Measurements from ENCODE around the gene INTS15. TPM values are rescaled to one million over a fixed set of nuclear protein-coding genes. Genes with fewer than 3 reads are reported as not detected.

The INTS15 gene
- polyA plus RNA-seq (ENCODE audit: insufficient read length in 4 of 4) = 10 to 100 TPM; 28.1 to 51.4 (median 35.5) TPM

DNA sequence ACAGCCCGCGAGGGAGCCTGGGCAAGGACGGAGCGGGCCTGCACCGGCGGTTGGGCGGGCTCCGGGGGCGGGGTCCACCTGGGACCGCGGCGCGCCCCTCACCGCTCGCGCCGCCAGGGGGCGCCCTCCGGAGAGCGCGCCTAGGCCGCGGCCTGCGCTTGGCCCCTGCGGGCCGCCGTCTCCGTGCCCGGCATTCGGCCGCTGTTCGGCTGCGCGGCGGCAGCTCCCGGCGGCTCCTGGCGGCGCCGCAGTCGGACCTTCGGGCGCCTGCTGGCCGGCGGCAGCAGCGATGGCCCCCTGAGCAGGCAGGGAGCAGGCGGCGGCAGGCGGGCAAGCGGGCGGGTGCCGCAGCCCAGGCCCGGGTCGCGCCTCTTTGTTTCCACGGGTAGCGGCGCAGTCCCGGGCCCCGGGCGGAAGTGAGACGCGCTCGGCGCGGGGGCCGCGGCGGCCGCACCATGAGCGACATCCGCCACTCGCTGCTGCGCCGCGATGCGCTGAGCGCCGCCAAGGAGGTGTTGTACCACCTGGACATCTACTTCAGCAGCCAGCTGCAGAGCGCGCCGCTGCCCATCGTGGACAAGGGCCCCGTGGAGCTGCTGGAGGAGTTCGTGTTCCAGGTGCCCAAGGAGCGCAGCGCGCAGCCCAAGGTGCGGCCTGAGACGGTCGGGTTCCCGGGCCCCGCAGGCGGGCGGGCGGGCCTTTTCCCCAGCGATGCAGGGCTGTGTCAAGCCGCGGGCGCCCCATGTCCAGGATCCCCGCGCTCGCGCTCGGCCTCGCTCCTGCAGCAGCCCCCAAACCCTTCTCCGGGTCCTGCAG lies at the start of gene INTS15:
INTS15 (plus strand) TSS at position 193 of the 816 bp plus-strand sequence; CDS start at position 456, 263 bp downstream.
- peak; percentile 53 to 81 (median 77) for DNase-seq (ENCODE audit: low read depth in 4 of 4, low spot score in 3 of 4)

DNA sequence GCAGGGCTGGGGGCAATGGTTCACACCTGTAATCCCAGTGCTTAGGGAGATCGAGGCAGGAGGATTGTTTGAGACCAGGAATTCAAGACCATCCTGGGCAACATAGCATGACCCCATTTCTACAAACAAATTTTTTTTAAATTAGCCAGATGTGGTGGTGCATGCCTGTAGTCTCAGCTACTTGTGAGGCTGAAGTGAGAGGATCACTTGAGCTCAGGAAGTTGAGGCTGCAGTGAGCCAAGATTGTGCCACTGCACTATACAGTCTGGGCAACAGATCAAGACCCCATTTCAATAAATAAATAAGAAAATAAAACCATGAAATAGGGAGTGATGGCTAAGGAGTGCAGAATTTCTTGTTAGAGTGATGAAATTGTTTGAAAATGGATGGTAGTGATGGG lies 47.5 kb upstream of the INTS15 start:
- no peak for DNase-seq (ENCODE audit: low read depth in 4 of 4, low spot score in 3 of 4)

DNA sequence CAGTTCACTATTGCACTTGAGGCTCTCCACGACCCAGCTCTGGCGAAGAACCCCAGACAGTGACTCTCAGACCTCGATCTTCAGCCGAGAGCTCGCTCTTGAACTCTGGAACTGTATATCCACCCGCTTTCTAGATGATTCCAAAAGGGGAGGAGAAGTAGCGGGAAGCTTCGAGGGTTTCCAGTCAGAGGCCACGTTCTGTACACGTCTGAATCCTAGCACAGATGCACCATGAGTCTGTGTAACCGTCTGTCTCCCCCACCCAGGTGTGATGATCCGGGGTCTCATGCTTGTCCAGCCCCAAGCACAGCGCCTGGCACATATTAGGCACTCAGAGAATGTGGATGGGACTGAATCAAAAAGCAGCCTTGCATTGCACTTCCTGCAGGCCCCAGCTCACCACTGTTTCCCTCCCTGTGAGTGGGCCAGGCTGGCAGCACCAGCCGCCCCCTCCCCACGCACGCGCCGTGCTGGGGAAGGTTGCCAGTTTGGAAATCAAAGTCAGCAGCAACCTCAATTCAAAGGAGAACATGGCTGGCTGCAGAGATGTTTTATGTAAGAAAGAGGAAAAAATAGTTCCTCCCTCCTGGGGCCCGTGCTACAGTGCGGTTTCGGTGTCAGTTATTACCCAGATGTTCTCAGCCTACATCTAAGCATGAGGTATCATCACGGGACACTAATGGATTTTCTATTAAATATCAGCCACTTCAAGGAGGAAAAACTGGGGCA lies 44.3 kb upstream of the INTS15 start:
- DNase-seq (ENCODE audit: low read depth in 4 of 4, low spot score in 3 of 4) = no peak

DNA sequence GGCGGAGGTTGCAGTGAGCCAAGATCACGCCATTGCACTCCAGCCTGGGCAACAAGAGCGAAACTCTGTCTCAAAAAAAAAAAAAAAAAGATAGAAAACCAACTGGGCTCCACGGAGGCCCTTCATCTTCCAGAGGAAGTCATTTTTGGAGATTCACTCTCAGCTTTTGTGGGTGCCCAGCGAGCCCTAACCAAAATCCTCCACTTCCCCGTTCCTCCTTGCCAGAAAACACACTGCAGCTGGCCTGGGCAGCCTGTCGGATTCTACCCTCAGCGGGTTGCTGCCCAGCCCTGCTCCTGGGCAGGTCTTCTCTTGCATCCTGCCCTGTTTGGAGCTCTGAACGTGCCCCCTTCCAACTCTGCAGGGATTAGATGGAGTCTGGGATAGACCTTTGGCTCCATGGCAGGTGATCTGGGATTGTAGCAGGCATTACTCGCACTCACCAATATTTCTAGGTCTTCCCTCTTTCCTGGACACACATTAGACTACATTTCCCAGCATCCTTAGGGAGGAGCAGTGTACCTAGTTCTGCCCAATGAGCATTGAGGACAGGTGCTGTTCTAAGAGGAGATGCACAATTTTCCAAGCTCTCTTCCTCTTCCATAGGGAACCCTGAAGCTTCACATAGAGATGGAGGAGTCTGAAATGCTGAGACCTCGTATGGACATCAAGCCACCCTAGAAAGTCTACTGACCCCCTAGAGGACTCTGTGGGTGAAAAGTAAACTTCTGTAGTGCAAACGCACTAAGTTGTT lies 43.1 kb upstream of the INTS15 start:
- no peak for DNase-seq (ENCODE audit: low read depth in 4 of 4, low spot score in 3 of 4)

DNA sequence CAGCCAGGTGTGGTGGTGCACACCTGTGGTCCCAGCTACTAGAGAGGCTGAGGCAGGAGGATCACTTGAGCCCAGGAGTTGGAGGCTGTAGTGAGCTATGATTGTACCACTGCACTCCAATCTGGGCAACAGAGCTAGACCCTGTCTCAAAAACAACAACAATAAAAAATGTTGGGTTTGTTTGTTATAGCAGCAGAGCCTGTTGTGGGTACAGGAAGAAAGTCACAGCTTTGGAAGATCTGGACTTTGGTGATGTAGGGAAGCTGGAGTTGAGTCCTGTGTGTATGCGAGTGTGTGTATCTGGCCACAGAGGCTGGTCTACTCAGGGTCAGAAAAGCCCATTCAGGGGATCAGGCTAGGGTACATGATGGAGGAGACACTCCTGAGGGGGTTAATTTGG lies 42.4 kb upstream of the INTS15 start:
- DNase-seq (ENCODE audit: low read depth in 4 of 4, low spot score in 3 of 4) = no peak

DNA sequence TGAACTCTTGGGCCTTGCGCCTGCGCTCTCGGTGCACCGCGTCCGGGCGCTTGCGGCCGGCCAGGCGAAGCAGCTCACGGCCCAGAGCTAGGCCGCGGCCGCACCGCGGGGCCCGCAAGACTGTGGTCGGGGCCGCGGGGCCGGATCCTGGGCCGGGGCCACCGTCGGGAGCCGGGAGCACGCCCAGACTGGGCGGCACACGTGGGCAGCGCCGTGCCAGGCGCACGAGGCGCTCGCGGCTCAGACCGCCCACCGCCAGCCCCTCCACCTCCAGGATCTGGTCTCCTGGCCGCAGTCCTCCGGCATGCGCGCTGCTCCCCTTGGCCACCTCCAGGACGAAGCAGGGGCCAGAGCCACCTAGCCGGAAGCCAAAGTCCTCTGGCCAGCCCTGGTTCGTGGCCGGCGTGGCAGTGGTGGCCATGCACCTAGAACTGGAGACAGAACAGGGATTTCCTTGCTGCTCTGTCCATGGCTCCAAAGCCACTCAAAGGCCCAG lies 38.8 kb upstream of the INTS15 start, which contains the start of gene GRID2IP:
GRID2IP (minus strand) TSS at position 446 of the 496 bp plus-strand sequence; CDS start at position 421, 25 bp downstream.
- DNase-seq (ENCODE audit: low read depth in 4 of 4, low spot score in 3 of 4) = no peak

DNA sequence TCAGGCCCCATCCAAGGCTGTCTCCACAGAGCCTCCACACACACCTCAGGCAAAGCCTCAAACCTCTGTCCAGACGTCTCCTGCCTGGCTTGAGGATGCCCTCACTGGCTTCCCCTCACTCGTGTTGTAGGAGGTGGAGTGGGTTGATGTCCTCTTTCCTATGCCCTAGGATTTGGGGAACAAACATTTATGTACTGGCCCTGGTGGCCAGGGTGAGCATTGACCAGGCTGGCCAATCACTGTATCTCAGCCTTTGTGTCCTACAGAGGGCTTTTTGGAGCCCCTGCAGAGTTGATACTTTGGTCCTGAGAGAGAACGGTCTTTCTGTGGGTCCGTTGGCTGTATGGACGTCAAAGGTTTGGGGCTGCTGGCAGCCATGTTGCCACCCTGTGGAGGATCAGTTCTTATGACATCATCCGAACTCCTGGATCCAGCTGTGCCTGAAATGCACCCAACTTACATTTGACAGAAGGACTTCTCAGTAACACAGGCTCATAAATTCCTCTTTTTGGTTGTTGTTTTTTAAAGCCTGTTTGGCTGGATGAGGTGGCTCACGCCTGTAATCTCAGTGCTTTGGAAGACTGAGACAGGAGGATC lies 36.3 kb upstream of the INTS15 start:
- no peak for DNase-seq (ENCODE audit: low read depth in 4 of 4, low spot score in 3 of 4)

DNA sequence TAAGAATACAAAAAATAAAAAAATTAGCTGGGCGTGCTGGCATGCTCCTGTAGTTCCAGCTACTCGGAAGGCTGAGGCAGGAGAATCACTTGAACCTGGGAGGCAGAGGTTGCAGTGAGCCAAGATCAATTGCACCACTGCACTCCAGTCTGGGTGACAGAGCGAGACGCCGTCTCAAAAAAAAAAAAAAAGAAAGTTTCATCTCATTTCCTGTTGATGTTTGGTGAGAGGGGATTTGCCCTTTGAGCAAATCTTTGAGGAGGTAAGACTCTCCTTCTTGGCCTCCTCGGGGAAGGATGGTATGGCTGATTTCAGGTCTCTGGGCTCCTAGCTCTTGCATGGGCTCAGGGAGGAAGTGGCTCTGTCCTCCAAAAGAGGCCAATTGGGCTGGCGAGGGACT lies 35.0 kb upstream of the INTS15 start:
- no peak for DNase-seq (ENCODE audit: low read depth in 4 of 4, low spot score in 3 of 4)

DNA sequence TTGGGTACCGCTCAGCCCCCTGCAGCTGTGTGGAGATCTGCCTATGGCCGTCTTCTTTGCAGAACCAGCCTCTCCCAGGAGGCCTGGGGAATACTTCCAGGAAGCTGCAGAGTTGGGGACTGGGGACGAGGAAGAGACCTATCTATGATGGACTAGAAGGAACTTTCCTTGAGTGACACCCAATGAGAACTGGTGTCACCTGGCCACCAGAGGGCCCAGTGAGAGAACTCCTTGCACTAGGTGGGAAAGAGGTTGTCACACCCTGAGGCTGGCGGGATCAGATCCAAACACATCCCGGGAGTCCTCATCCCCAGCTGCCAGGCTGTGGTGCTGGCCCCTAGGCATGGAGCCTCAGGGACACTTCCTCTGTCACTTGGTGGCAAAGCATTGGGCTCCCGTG lies 33.6 kb upstream of the INTS15 start:
- no peak for DNase-seq (ENCODE audit: low read depth in 4 of 4, low spot score in 3 of 4)

DNA sequence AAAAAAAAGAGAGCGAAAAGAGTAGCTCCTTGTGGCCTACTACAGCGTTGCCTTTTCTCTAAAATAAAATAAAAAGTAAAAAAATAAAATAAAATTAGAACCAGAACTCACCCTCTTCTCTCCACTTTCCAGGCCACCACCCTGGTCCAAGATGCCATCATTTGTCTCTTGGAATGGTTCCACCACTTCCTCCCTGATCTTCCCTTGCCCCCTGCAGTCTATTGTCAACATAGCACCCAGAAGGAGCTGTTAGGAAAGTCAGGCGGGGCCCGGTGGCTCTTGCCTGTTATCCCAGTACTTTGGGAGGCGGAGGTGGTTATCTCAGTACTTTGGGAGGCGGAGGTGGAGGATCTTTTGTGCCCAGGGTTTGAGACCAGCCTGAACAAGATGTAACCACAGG lies 31.0 kb upstream of the INTS15 start:
- no peak for DNase-seq (ENCODE audit: low read depth in 4 of 4, low spot score in 3 of 4)

DNA sequence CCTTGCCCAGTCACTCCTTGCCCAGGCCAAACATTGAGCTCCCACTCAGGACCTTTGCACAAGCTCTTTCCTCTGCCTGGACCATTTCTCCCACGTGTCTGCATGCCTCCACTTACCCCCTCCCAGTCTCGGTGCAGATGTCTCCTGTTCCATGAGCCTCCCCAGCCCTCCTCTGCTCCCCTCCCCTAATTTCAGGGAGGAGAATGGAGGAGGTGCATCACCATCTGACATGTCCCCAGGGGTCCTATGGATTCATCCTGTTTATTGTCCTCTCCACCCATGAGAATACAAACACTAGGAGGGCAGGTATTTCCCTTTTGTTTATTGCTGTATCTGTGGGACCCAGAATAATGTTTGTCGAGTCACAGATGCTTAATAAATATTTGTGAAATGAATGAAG lies 29.9 kb upstream of the INTS15 start:
- DNase-seq (ENCODE audit: low read depth in 4 of 4, low spot score in 3 of 4) = no peak

DNA sequence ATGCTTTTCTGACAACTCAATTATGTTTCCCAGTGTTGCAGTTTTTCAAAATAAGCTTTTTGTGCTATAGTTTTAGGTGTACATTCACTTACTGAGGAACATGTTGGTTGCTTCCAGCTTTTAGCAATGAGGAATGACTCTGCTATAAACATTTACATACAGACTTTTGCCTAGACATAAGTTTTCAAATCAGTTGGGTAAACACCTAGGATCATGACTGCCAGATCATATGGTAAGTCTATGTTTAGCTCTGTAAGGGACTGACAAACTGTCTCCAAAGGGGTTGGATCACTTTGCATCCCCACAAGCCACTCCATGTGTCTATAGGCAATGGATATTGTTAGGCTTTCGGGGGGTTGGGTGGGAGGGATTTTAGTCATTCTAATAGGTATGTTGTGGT lies 27.7 kb upstream of the INTS15 start:
- no peak for DNase-seq (ENCODE audit: low read depth in 4 of 4, low spot score in 3 of 4)

DNA sequence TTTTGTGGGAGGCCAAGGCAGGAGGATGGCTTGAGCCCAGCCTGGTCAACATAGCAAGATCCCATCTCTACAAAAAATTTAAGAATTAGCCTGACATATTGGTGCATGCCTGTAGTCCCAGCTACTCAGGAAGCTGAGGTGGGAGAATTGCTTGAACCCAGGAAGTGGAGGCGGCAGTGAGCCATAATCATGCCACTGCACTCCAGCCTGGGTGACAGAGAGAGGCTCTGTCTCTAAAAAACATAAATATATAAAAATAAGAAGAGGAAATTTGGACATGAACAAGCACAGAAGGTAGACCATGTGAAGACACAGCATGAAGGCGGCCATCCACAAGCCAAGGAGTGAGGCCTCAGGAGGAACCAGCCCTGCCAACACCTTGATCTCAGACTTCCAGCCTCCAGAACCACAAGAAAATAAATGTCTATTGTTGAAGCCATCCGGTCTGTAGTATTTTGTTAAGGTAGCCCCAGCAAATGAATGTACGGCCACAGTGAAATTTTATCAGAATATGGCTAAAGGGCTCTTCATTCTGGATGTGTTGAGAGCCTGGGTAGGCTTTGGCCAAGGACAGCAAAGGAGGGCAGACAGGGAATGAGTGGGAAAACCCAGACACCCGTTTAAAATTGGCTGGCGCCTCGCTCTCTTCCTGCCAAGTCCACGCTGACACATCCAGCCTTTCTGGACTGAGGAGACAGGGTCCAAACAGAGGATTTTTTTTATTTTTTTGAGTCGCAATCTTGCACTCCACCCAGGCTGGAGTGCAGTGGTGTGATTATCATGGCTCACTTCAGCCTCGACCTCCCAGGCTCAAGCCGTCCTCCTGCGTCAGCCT lies 25.7 kb upstream of the INTS15 start:
- no peak for DNase-seq (ENCODE audit: low read depth in 4 of 4, low spot score in 3 of 4)

DNA sequence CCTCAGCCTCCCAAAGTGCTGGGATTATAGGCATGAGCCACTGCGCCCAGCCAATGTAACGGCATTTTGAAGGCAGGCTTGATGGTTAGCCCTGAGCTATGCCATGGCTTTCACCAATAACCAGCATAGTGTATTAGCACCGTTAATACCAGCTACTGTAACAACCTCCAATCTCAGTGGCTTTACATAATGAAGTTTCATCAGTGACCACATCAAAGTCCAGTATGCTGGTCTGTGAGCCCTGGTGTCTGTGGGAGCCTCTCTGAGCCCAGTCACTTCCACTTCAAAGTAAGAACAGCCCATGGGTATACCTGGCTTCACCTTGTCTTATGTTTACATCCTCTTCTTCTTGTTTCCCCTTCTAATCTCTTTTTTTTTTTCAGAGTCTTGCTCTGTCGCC lies 24.2 kb upstream of the INTS15 start:
- DNase-seq (ENCODE audit: low read depth in 4 of 4, low spot score in 3 of 4) = no peak

DNA sequence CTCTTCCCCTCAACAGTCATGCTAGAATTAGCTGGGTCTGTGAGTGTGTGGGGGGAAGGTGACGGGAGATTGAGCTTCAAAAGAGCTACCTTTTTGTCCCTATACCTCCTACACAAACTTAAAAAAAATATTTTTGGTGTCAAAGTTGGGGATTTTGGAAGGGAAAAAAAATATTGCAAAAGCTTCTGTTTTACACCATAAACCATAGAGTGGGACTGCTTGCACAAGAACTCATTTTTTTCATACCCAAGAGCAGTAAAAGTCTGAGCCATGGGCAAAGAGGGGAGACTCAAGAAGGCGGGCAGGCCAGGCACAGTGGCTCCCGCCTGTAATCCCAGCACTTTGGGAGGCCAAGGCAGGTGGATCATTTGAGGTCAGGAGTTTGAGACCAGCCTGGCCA lies 21.9 kb upstream of the INTS15 start:
- no peak for DNase-seq (ENCODE audit: low read depth in 4 of 4, low spot score in 3 of 4)

DNA sequence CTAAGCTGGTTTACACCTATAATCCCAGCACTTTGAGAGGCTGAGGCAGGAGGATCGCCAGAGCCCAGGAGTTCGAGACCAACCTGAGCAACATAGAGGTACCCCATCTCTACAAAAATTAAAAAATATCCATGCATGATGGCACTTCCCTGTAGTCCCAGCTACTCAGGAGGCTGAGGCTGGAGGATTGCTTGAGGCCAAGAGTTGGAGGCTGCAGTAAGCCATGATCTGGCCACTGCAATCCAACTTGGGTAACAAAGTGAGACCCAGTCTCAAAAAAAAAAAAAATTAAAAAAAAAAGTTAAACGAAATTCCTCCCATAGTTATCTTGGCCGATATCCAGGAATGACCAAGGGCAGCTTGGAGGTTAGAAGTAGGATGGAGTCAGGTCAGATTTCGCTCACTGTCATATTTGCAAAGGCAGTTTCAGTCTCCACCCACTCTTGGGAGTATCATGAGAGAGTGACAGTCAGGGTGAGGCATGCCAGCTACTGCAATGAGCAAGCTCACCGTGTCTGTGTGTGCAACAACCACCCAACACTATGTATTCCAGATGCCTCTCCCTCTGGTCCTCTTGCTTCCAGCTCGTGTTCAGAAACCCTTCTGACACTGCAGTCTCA lies 18.6 kb upstream of the INTS15 start:
- DNase-seq (ENCODE audit: low read depth in 4 of 4, low spot score in 3 of 4) = no peak

DNA sequence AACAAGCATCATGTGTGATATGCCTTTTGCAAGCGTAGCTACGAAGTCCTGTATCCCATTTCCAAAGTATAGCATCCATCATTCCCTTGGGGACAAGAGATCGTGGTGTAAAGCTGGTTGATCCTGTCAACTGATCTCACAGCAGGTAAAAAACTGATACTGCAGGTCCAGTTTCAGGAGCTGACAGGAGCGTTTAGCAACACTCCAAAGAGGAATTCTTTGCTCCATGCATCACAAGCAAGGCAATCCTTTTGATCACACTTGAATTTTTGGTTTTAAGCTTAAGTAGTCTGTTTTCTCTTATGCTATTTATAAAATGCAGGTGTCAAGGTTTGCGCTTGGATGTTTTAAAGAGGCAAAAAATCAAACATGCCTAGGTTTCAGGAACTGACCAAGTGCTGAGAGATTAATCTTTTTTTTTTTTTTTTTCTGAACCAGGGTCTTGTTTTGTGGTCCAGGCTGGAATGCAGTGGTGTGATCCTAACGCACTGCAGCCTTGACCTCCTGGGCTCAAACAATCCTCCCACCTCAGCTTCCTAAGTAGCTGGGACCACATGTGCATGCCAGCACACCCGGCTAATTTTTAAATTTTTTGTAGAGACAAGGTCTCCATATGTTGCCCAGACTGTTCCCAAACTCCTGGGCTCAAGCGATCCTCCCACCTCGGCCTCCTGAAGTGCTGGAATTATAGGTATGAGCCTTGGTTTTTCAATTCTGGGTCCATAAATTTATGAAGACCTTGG lies 14.4 kb upstream of the INTS15 start:
- no peak for DNase-seq (ENCODE audit: low read depth in 4 of 4, low spot score in 3 of 4)

DNA sequence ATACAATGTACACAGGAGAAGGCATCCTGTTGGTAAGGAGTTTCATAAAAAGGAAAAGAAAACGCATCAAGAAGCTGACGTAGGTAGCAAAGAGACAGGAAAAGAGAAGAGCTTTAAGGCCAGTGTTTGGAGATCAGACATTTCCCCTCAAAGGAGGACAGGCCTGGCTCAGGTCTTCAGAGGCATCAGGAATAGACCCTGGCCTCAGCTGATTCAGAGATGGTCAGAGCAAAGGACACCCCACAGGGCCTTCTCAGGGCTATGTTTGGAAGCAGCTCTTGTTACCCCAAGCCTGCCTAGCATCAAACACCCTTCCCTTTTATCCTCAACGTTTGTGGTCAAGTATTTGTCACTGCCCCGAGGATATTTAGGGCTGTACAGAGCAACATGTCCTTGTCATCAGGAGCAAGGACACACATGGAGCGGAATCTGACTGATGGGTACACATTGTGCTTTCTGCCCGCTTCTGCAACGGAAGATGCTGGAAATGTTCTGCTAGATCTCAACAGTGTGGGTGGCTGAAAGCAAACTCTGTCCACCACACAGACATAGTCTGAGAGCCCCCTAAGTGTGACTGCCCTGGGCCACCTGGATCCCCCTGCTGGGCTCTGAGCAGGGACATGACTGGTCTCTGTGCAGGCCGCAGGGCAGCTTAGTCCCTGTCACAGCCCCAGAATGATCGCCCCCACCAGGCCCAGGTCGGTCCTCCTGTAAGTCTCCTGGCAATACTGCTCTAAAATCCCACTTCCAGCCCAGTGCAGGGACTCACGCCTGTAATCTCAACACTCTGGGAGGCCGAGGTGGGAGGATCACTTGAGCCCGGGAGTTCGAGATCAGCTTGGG lies 13.6 kb upstream of the INTS15 start:
- no peak for DNase-seq (ENCODE audit: low read depth in 4 of 4, low spot score in 3 of 4)

Measured in left renal pelvis (tissue), 4 donors.